H9 (cell line): ENCODE results near the gene CEP63. TPM values are rescaled to one million over a fixed set of nuclear protein-coding genes. Genes with fewer than 3 reads are reported as not detected.

ENCODE experiments used
- DNase-seq: peaks from one replicate; pipeline ENCODE4 v3.0.0-alpha.2; 2017
- H2AFZ ChIP-seq: one replicate; pipeline ENCODE4 v1.6.1; 2013; ENCODE audit warnings: mild to moderate bottlenecking, low read length, control low read depth, moderate library complexity
- H2AK5ac ChIP-seq: 2 replicates; pipeline ENCODE4 v1.6.1; 2013; ENCODE audit warnings: low read length, control low read depth, mixed read lengths; ENCODE audit not compliant: insufficient read length
- H2BK120ac ChIP-seq: one replicate; pipeline ENCODE4 v1.6.1; 2013; ENCODE audit warnings: low read depth, mild to moderate bottlenecking, low read length, control low read depth, inconsistent platforms; ENCODE audit not compliant: poor library complexity, severe bottlenecking
- H2BK12ac ChIP-seq: 2 replicates; pipeline ENCODE4 v1.6.1; 2013; ENCODE audit warnings: low read length, control low read depth, mixed read lengths, low read depth; ENCODE audit not compliant: insufficient read length
- H2BK15ac ChIP-seq: 2 replicates; pipeline ENCODE4 v1.6.1; 2013; ENCODE audit warnings: low read depth, low read length, control low read depth
- H2BK20ac ChIP-seq: one replicate; pipeline ENCODE4 v1.6.1; 2013; ENCODE audit warnings: low read depth, mild to moderate bottlenecking, low read length, control low read depth, inconsistent platforms; ENCODE audit not compliant: poor library complexity, severe bottlenecking
- H2BK5ac ChIP-seq: 2 replicates; pipeline ENCODE4 v1.6.1; 2013; ENCODE audit warnings: low read length, control low read depth, mixed read lengths; ENCODE audit not compliant: insufficient read length
- H3K14ac ChIP-seq: 2 replicates; pipeline ENCODE4 v1.6.1; 2013; ENCODE audit warnings: low read length, control low read depth; ENCODE audit not compliant: insufficient read depth
- H3K18ac ChIP-seq: 2 replicates; pipeline ENCODE4 v1.6.1; 2013; ENCODE audit warnings: low read depth, mild to moderate bottlenecking, mixed read lengths, low read length, control low read depth; ENCODE audit not compliant: insufficient read length
- H3K23ac ChIP-seq: 2 replicates; pipeline ENCODE4 v1.6.1; 2013; ENCODE audit warnings: low read length, control low read depth, mixed read lengths, low read depth; ENCODE audit not compliant: insufficient read length
- H3K23me2 ChIP-seq: 2 replicates; pipeline ENCODE4 v1.6.1; 2013; ENCODE audit warnings: low read depth, mild to moderate bottlenecking, mixed read lengths, low read length, control low read depth; ENCODE audit not compliant: insufficient read length, poor library complexity, severe bottlenecking
- H3K27ac ChIP-seq: 2 replicates; pipeline ENCODE4 v1.5.1; 2013; ENCODE audit warnings: low read length, control low read depth, mixed read lengths, low read depth; ENCODE audit not compliant: insufficient read length
- H3K27me3 ChIP-seq: 2 replicates; pipeline ENCODE4 v1.6.1; 2013; ENCODE audit warnings: low read length, control low read depth, inconsistent platforms; ENCODE audit not compliant: insufficient read depth
- H3K4ac ChIP-seq: 2 replicates; pipeline ENCODE4 v1.6.1; 2013; ENCODE audit warnings: low read depth, mild to moderate bottlenecking, control low read depth, inconsistent platforms, low read length, moderate library complexity
- H3K4me1 ChIP-seq: 2 replicates; pipeline ENCODE4 v1.6.1; 2013; ENCODE audit warnings: low read length, control low read depth, inconsistent platforms; ENCODE audit not compliant: insufficient read depth
- H3K4me2 ChIP-seq: 2 replicates; pipeline ENCODE4 v1.6.1; 2013; ENCODE audit warnings: low read length, control low read depth, mixed read lengths; ENCODE audit not compliant: insufficient read length, insufficient read depth
- H3K56ac ChIP-seq: 2 replicates; pipeline ENCODE4 v1.6.1; 2013; ENCODE audit warnings: low read depth, mild to moderate bottlenecking, mixed read lengths, low read length, control low read depth; ENCODE audit not compliant: insufficient read length
- H3K79me1 ChIP-seq: 2 replicates; pipeline ENCODE4 v1.6.1; 2013; ENCODE audit warnings: low read depth, mild to moderate bottlenecking, moderate library complexity, low read length, control low read depth, inconsistent platforms; ENCODE audit not compliant: insufficient read depth, poor library complexity, severe bottlenecking
- H3K79me2 ChIP-seq: 2 replicates; pipeline ENCODE4 v1.6.1; 2013; ENCODE audit warnings: low read length, control low read depth, inconsistent platforms; ENCODE audit not compliant: insufficient read depth
- H3K9ac ChIP-seq: 2 replicates; pipeline ENCODE4 v1.6.1; 2013; ENCODE audit warnings: low read length, control low read depth, mixed read lengths; ENCODE audit not compliant: insufficient read length; ENCODE audit errors: extremely low read depth
- H3K9me3 ChIP-seq: one replicate; pipeline ENCODE4 v1.6.1; 2013; ENCODE audit warnings: low read depth, low read length, inconsistent platforms; ENCODE audit not compliant: control insufficient read depth
- H3T11ph ChIP-seq: one replicate; pipeline ENCODE4 v1.6.1; 2013; ENCODE audit warnings: mild to moderate bottlenecking, low read length, control low read depth, inconsistent platforms
- H4K20me1 ChIP-seq: one replicate; pipeline ENCODE4 v1.6.1; 2013; ENCODE audit not compliant: control insufficient read depth, insufficient read length, insufficient read depth
- H4K5ac ChIP-seq: 2 replicates; pipeline ENCODE4 v1.6.1; 2013; ENCODE audit warnings: low read depth, mild to moderate bottlenecking, mixed read lengths, low read length, control low read depth; ENCODE audit not compliant: insufficient read length
- H4K8ac ChIP-seq: replicated peaks from 2 replicates; pipeline ENCODE4 v1.6.1; 2013; ENCODE audit warnings: low read length, control low read depth, mixed read lengths, low read depth; ENCODE audit not compliant: insufficient read length
- H4K91ac ChIP-seq: 2 replicates; pipeline ENCODE4 v1.6.1; 2013; ENCODE audit warnings: low read depth, mild to moderate bottlenecking, moderate library complexity, mixed read lengths, low read length, control low read depth; ENCODE audit not compliant: insufficient read length
- H3K27ac Mint-ChIP-seq, 3 experiments: 2 replicates in 2 of 3; 3 replicates in 1 of 3; pipeline ENCODE4 v1.8.0; 2020 to 2021; ENCODE audit warnings: mixed read lengths in 3 of 3, mild to moderate bottlenecking in 1 of 3, moderate library complexity in 1 of 3
- H3K27me3 Mint-ChIP-seq: 2 replicates; pipeline ENCODE4 v1.8.0; 2021; ENCODE audit warnings: low read depth, mild to moderate bottlenecking, moderate library complexity, mixed read lengths
- H3K36me3 Mint-ChIP-seq, 3 experiments: 2 replicates in 2 of 3; 3 replicates in 1 of 3; pipeline ENCODE4 v1.8.0; 2020 to 2021; ENCODE audit warnings: low read depth in 3 of 3, mixed read lengths in 3 of 3; ENCODE audit not compliant: insufficient read depth in 1 of 3
- H3K4me1 Mint-ChIP-seq, 2 experiments: 2 replicates each; pipeline ENCODE4 v1.8.0; 2020; ENCODE audit warnings: mixed read lengths in 2 of 2
- H3K4me3 Mint-ChIP-seq, 2 experiments: 2 replicates in 1 of 2; 3 replicates in 1 of 2; pipeline ENCODE4 v1.8.0; 2020 to 2021; ENCODE audit warnings: mild to moderate bottlenecking in 2 of 2, mixed read lengths in 2 of 2, moderate library complexity in 1 of 2
- H3K9me3 Mint-ChIP-seq, 2 experiments: 2 replicates in 1 of 2; 3 replicates in 1 of 2; pipeline ENCODE4 v1.8.0; 2020; ENCODE audit warnings: mild to moderate bottlenecking in 2 of 2, mixed read lengths in 2 of 2, moderate library complexity in 1 of 2
- CTCF ChIP-seq: fragments of 200-600 bp; sonication (generic); conservative IDR thresholded peaks from 3 replicates; pipeline ENCODE4 v1.8.0; 2021; ENCODE audit warnings: antibody characterized with exemption, mild to moderate bottlenecking
- WGBS: extraction: QIAGEN DNeasy Blood & Tissue Kit; methylation state at CpG from one replicate; pipeline ENCODE4 v1.1.7; 2013; ENCODE audit warnings: missing lambda C conversion rate, low lambda C conversion rate, mixed read lengths; ENCODE audit not compliant: insufficient read length; ENCODE audit errors: extremely low coverage; 5-methylcytosine and 5-hydroxymethylcytosine counted together
- total RNA-seq: library from RNA; stranded (reverse); gene quantifications from 2 replicates; pipeline ENCODE4 v1.2.1, GENCODE V29; 2021

The CEP63 gene
- total RNA-seq, 1 experiment from 2014 or later = 16.2 TPM

- peaks cover 3% of the 10 kb centered on the region; the same call in 1 of the 2 replicates for H3K27me3 Mint-ChIP-seq
- H3K56ac ChIP-seq = no peak overlapping the region
- no peak for DNase-seq
- H3K27ac ChIP-seq = no peak overlapping the region
- H3K4me2 ChIP-seq = no peak overlapping the region
- no peak overlapping the region for H2BK120ac ChIP-seq
- no peak overlapping the region for H4K8ac ChIP-seq
- no peaks in the 10 kb centered on the region for H3K23me2 ChIP-seq
- no peaks in the 10 kb centered on the region for H3K27me3 ChIP-seq
- no peak for TF ChIP-seq CTCF
- no peak overlapping the region for H2AK5ac ChIP-seq
- no peak overlapping the region for H3K4ac ChIP-seq
- no peak overlapping the region for H3K4me3 Mint-ChIP-seq
- no CpG with 5 or more reads among the region's 2 CpGs for WGBS
- H2AFZ ChIP-seq = no peak overlapping the region
- no peak overlapping the region for H3K23ac ChIP-seq
- no peaks in the 10 kb centered on the region; the same call in 1 of the 2 replicates for H3K79me2 ChIP-seq
- H4K91ac ChIP-seq = no peak overlapping the region
- no peak overlapping the region for H3T11ph ChIP-seq
- H4K20me1 ChIP-seq = no peaks in the 10 kb centered on the region
- no peaks in the 10 kb centered on the region for H3K9me3 ChIP-seq
- H2BK5ac ChIP-seq = no peak overlapping the region
- H2BK15ac ChIP-seq = no peak overlapping the region
- no peaks in the 10 kb centered on the region; the same call in 1 of the 2 replicates for H3K4me1 ChIP-seq
- peaks cover 9 to 11% of the 10 kb centered on the region in 2 experiments for H3K4me1 Mint-ChIP-seq
- no peak overlapping the region for H4K5ac ChIP-seq
- H2BK20ac ChIP-seq = no peak overlapping the region
- H3K79me1 ChIP-seq = no peaks in the 10 kb centered on the region
- H3K18ac ChIP-seq = no peak overlapping the region
- no peak overlapping the region for H3K9ac ChIP-seq
- H3K9me3 Mint-ChIP-seq = peaks cover 15 to 17% of the 10 kb centered on the region in 2 experiments
- H3K27ac Mint-ChIP-seq = no peak overlapping the region
- no peak overlapping the region for H3K14ac ChIP-seq
- H2BK12ac ChIP-seq = no peak overlapping the region
- peaks cover 7 to 20% (median 16%) of the 10 kb centered on the region in 3 experiments for H3K36me3 Mint-ChIP-seq
Observed at GRCh38 chr3:134564991-134565390, 79.1 kb downstream of the CEP63 start.
